ENCODE data around the gene KIF1B. TPM values are rescaled to one million over a fixed set of nuclear protein-coding genes. Genes with fewer than 3 reads are reported as not detected.

KIF1B gene
- total and polyA plus RNA-seq, 10 of the 15 experiments (the other 5 are each of a cell fraction or from before 2014, with no cell fraction given) = 2.1 to 16.5 (median 8.7) TPM

GRCh38 chr1:10225573-10225972 is 15.2 kb downstream of the KIF1B start (continued):
- TF ChIP-seq YY1 (IDR thresholded peaks at IDR 0.05; ENCODE audit: low read depth, low read length) (no peak), ZNF592 (IDR thresholded peaks at IDR 0.05) (no peak), CBX3 (IDR thresholded peaks at IDR 0.05; ENCODE audit: borderline replicate concordance, low read depth) (no peak), GATAD2B (conservative IDR thresholded peaks at IDR 0.05; ENCODE audit: low read depth) (no peak), GABPA (IDR thresholded peaks at IDR 0.05; ENCODE audit: low read depth) (no peak)

DNA sequence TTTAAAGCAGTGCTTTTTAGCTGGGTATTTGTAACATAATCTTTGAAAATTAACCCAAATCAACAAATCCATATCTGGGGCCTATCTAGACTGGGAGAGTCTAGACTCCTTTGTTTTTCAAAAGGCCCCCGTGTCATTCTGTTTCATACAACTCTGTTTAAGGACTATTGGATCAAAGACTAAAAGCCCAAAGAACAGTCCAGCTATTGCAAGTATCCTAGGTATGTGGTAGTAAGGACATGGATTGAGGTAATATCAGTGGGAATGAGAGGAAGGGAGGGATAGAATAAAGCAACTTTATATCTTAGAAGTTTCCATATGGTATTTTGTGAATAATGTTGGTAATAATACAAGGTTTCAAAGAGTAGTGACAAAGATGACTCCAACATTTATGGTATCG is 18.2 kb downstream of the KIF1B start:
- intact Hi-C loops (cut with micrococcal nuclease; ENCODE audit: unreplicated experiment) = no loop called here
- ChIA-PET SMC1A (ENCODE audit: uncharacterized antibody, unreplicated experiment) (interaction anchor here (0.7 to 3.9 kb wide), 3 partner anchors 8 to 116 kb away, joined by 3 to 22 read pairs (median 6); no protein-coding TSS in a partner anchor), CTCF (interaction anchor here (1.1 to 1.9 kb wide), 4 partner anchors 10 to 82 kb away, joined by 3 to 10 read pairs (median 4); partner anchors contain the start of gene KIF1B), RAD21 (ENCODE audit: unreplicated experiment) (no interaction called here), POLR2A (interaction anchor here (2.2 kb wide), 1 partner anchor 12 kb away, joined by 6 read pairs; no protein-coding TSS in a partner anchor)
- DNase-seq (ENCODE audit: low read depth, low spot score) (no peak), ATAC-seq (no peak), FAIRE-seq (no peak)
- Histone ChIP-seq H3K9ac (ENCODE audit: control insufficient read depth, insufficient read depth, low read length) (no peak overlapping the region), H2AFZ (ENCODE audit: control insufficient read depth, low read depth, low read length) (no peak overlapping the region), H3K36me3 (ENCODE audit: control insufficient read depth in 2 of 2, insufficient read depth in 2 of 2, low read length in 1 of 2) (no peaks in the 10 kb centered on the region; a peak in 1 of 4 replicates), H3K4me2 (ENCODE audit: control insufficient read depth, insufficient read depth) (no peak overlapping the region), H3K4me1 (ENCODE audit: control insufficient read depth, insufficient read depth, low read length) (no peaks in the 10 kb centered on the region), H3K27ac (ENCODE audit: control insufficient read depth, insufficient read depth) (no peak overlapping the region), H3K4me3 (no peak overlapping the region), H3K79me2 (ENCODE audit: control insufficient read depth, insufficient read depth, low read length) (no peaks in the 10 kb centered on the region), H3K9me3 (replicated peaks; ENCODE audit: control insufficient read depth, insufficient read depth, low read length) (no peaks in the 10 kb centered on the region; the same call in 1 of the 3 replicates), H3K27me3 (replicated peaks in 1 of 2; ENCODE audit: control insufficient read depth in 2 of 2, insufficient read depth in 2 of 2, low read length in 1 of 2) (no peaks in the 10 kb centered on the region), H4K20me1 (ENCODE audit: control insufficient read depth, insufficient read depth) (no peaks in the 10 kb centered on the region)
- TF ChIP-seq NFYB (IDR thresholded peaks at IDR 0.05; ENCODE audit: insufficient read depth, low read depth, low read length) (no peak), BMI1 (IDR thresholded peaks at IDR 0.05; ENCODE audit: borderline replicate concordance) (no peak), ESRRA (IDR thresholded peaks at IDR 0.05; ENCODE audit: low read length) (no peak), KDM1A (IDR thresholded peaks at IDR 0.05; ENCODE audit: borderline replicate concordance) (no peak), CHD1 (IDR thresholded peaks at IDR 0.05; ENCODE audit: low read depth, low read length) (no peak), RAD21 (IDR thresholded peaks at IDR 0.05; ENCODE audit: insufficient read depth, low read depth, low read length) (no peak), MXI1 (IDR thresholded peaks at IDR 0.05; ENCODE audit: low read depth, low read length) (no peak)
- WGBS (ENCODE audit: insufficient coverage, insufficient replicate concordance, low lambda C conversion rate, missing lambda C conversion rate) = 94% methylated on average over 2 of the region's 2 CpGs
- in situ Hi-C loops (cut with MboI) = no loop called here
- BruUV-seq (replicated peaks) = no TSS peak
